Neural cell (in vitro differentiated cells): ENCODE data around the gene P2RY14. TPM values are rescaled to one million over a fixed set of nuclear protein-coding genes. Genes with fewer than 3 reads are reported as not detected.

Experiments used
- H2AFZ ChIP-seq: fragments of 200-600, 300-800 bp; sonication (generic), shearing (Covaris generic); 2 replicates; pipeline ENCODE4 v1.6.0; 2014; ENCODE audit warnings: low read depth, mild to moderate bottlenecking, antibody characterized with exemption, low read length, moderate library complexity
- H3F3A ChIP-seq: fragments of 200-600 bp; shearing (Covaris generic); 2 replicates; pipeline ENCODE4 v1.6.1; 2016; ENCODE audit warnings: mild to moderate bottlenecking, moderate library complexity, mixed read lengths, antibody characterized with exemption, low read length; ENCODE audit not compliant: insufficient read depth, poor library complexity, severe bottlenecking
- H3K27ac ChIP-seq: fragments of 200-600, 300-800 bp; sonication (generic), shearing (Covaris generic); 2 replicates; pipeline ENCODE4 v1.5.1; 2014; ENCODE audit warnings: mild to moderate bottlenecking, low read length, moderate library complexity
- H3K27me3 ChIP-seq: fragments of 300-800, 200-600 bp; sonication (generic), shearing (Covaris generic); 2 replicates; pipeline ENCODE4 v1.6.0; 2014; ENCODE audit warnings: mild to moderate bottlenecking, low read depth, low read length, moderate library complexity; ENCODE audit not compliant: insufficient read depth
- H3K36me3 ChIP-seq: fragments of 300-800, 200-600 bp; sonication (generic), shearing (Covaris generic); 2 replicates; pipeline ENCODE4 v1.5.1; 2014; ENCODE audit warnings: mild to moderate bottlenecking, antibody characterized with exemption, low read length, moderate library complexity; ENCODE audit not compliant: insufficient read depth
- H3K4me2 ChIP-seq: fragments of 300-800, 200-600 bp; sonication (generic), shearing (Covaris generic); 2 replicates; pipeline ENCODE4 v1.6.0; 2014; ENCODE audit warnings: mild to moderate bottlenecking, low read length
- H3K4me3 ChIP-seq: fragments of 300-800, 200-600 bp; sonication (generic), shearing (Covaris generic); 2 replicates; pipeline ENCODE4 v1.5.1; 2014; ENCODE audit warnings: mild to moderate bottlenecking, low read length, moderate library complexity
- H3K79me2 ChIP-seq: fragments of 200-600 bp; shearing (Covaris generic); replicated peaks from 2 replicates; pipeline ENCODE4 v1.6.0; 2014; ENCODE audit warnings: mild to moderate bottlenecking, low read length, moderate library complexity; ENCODE audit not compliant: insufficient read depth
- H3K9ac ChIP-seq: fragments of 300-800, 200-600 bp; sonication (generic), shearing (Covaris generic); 2 replicates; pipeline ENCODE4 v1.6.1; 2016; ENCODE audit warnings: mild to moderate bottlenecking, low read length, mixed read lengths
- H3K9me2 ChIP-seq: fragments of 200-600 bp; shearing (Covaris generic); 2 replicates; pipeline ENCODE4 v1.6.1; 2016; ENCODE audit warnings: mild to moderate bottlenecking, low read length, mixed read lengths; ENCODE audit not compliant: insufficient read depth
- H3K9me3 ChIP-seq: fragments of 200-600, 300-800 bp; sonication (generic), shearing (Covaris generic); 2 replicates; pipeline ENCODE4 v1.6.1; 2016; ENCODE audit warnings: mild to moderate bottlenecking, mixed run types, low read length, moderate library complexity, mixed read lengths
- H4K20me1 ChIP-seq: fragments of 200-600 bp; shearing (Covaris generic); 2 replicates; pipeline ENCODE4 v1.6.1; 2016; ENCODE audit warnings: mild to moderate bottlenecking, mixed run types; ENCODE audit not compliant: insufficient read depth
- CTCF ChIP-seq: fragments of 450-650 bp; IDR thresholded peaks from 2 replicates; pipeline ENCODE4 v1.5.1; 2014; ENCODE audit warnings: antibody characterized with exemption, mild to moderate bottlenecking, moderate library complexity; ENCODE audit not compliant: poor library complexity, severe bottlenecking
- EP300 ChIP-seq: fragments of 450-650 bp; conservative IDR thresholded peaks from 2 replicates; pipeline ENCODE4 v1.6.1; 2014; ENCODE audit warnings: antibody characterized with exemption, mild to moderate bottlenecking, moderate library complexity; ENCODE audit not compliant: poor library complexity, severe bottlenecking
- EZH2 ChIP-seq: fragments of 200-600, 300-800 bp; shearing (Covaris generic), sonication (generic); IDR thresholded peaks from 2 replicates; pipeline ENCODE4 v1.6.1; 2014; ENCODE audit warnings: antibody characterized with exemption, low read length, borderline replicate concordance, mild to moderate bottlenecking; ENCODE audit not compliant: insufficient read depth, poor library complexity, severe bottlenecking
- MXI1 ChIP-seq: fragments of 450-650 bp; conservative IDR thresholded peaks from 2 replicates; pipeline ENCODE4 v1.6.1; 2014; ENCODE audit warnings: antibody characterized with exemption, mild to moderate bottlenecking; ENCODE audit not compliant: poor library complexity, severe bottlenecking
- POLR2AphosphoS5 ChIP-seq: IDR thresholded peaks from 2 replicates; pipeline ENCODE4 v1.6.1; 2012
- RAD21 ChIP-seq: fragments of 450-650 bp; conservative IDR thresholded peaks from 2 replicates; pipeline ENCODE4 v1.6.1; 2014; ENCODE audit warnings: antibody characterized with exemption, mild to moderate bottlenecking, moderate library complexity
- REST ChIP-seq: IDR thresholded peaks from 2 replicates; pipeline ENCODE4 v1.6.1; 2012; ENCODE audit warnings: borderline replicate concordance
- SMC3 ChIP-seq: fragments of 450-650 bp; conservative IDR thresholded peaks from 2 replicates; pipeline ENCODE4 v1.6.1; 2014; ENCODE audit warnings: antibody characterized with exemption, mild to moderate bottlenecking, moderate library complexity; ENCODE audit not compliant: poor library complexity
- TAF1 ChIP-seq: IDR thresholded peaks from 2 replicates; pipeline ENCODE4 v1.6.1; 2012; ENCODE audit warnings: low read depth
- polyA plus RNA-seq: library from polyadenylated mRNA; depleted of rRNA; stranded (reverse); fragments of >200 nt; gene quantifications from 2 replicates; pipeline ENCODE4 v1.2.3, GENCODE V29; 2014

P2RY14 gene
- polyA plus RNA-seq, 1 donor from 2014 or later = not detected

- no peaks in the 10 kb centered on the region for H3K79me2 ChIP-seq
- H4K20me1 ChIP-seq = no peaks in the 10 kb centered on the region
- no peak overlapping the region for H3K27ac ChIP-seq
- H2AFZ ChIP-seq = no peak overlapping the region
- peaks cover 8% of the 10 kb centered on the region for H3K36me3 ChIP-seq
- H3K9me2 ChIP-seq = no peaks in the 10 kb centered on the region
- H3K4me2 ChIP-seq = no peak overlapping the region
- no peaks in the 10 kb centered on the region for H3K27me3 ChIP-seq
- no peak for TF ChIP-seq TAF1
- no peak for TF ChIP-seq RAD21
- TF ChIP-seq MXI1 = no peak
- TF ChIP-seq SMC3 = no peak
- no peak for TF ChIP-seq REST
- no peak for TF ChIP-seq CTCF
- no peak for TF ChIP-seq EP300
- no peak for TF ChIP-seq EZH2
- TF ChIP-seq POLR2AphosphoS5 = no peak
- no peaks in the 10 kb centered on the region for H3F3A ChIP-seq
- no peak overlapping the region for H3K4me3 ChIP-seq
- no peak overlapping the region for H3K9ac ChIP-seq
- H3K9me3 ChIP-seq = no peaks in the 10 kb centered on the region
Observed at GRCh38 chr3:151166161-151166560, 112.2 kb downstream of the P2RY14 start.

- no peak overlapping the region for H3K4me2 ChIP-seq
- no peaks in the 10 kb centered on the region for H4K20me1 ChIP-seq
- H3K9me2 ChIP-seq = no peaks in the 10 kb centered on the region
- TF ChIP-seq SMC3 (no peak), CTCF (no peak), EZH2 (no peak), TAF1 (no peak), POLR2AphosphoS5 (no peak), REST (no peak), MXI1 (no peak), RAD21 (no peak), EP300 (no peak)
- H3K9ac ChIP-seq = no peak overlapping the region
- no peaks in the 10 kb centered on the region for H3K79me2 ChIP-seq
- no peaks in the 10 kb centered on the region for H3F3A ChIP-seq
- no peak overlapping the region for H2AFZ ChIP-seq
- no peak overlapping the region for H3K4me3 ChIP-seq
- no peaks in the 10 kb centered on the region for H3K27me3 ChIP-seq
- H3K27ac ChIP-seq = no peak overlapping the region
- H3K36me3 ChIP-seq = peaks cover 8% of the 10 kb centered on the region
- no peaks in the 10 kb centered on the region for H3K9me3 ChIP-seq
Observed at GRCh38 chr3:151165226-151165625, 113.1 kb downstream of the P2RY14 start.
